Measurements from ENCODE around the gene GPATCH2L.
A peak's percentile ranks its signal among the peaks of the same experiment; 100 is the strongest.

The GPATCH2L gene

GRCh38 chr14:76138119-76138757, 13.5 kb upstream of the GPATCH2L start:
- DNase-seq: no peak

DNA sequence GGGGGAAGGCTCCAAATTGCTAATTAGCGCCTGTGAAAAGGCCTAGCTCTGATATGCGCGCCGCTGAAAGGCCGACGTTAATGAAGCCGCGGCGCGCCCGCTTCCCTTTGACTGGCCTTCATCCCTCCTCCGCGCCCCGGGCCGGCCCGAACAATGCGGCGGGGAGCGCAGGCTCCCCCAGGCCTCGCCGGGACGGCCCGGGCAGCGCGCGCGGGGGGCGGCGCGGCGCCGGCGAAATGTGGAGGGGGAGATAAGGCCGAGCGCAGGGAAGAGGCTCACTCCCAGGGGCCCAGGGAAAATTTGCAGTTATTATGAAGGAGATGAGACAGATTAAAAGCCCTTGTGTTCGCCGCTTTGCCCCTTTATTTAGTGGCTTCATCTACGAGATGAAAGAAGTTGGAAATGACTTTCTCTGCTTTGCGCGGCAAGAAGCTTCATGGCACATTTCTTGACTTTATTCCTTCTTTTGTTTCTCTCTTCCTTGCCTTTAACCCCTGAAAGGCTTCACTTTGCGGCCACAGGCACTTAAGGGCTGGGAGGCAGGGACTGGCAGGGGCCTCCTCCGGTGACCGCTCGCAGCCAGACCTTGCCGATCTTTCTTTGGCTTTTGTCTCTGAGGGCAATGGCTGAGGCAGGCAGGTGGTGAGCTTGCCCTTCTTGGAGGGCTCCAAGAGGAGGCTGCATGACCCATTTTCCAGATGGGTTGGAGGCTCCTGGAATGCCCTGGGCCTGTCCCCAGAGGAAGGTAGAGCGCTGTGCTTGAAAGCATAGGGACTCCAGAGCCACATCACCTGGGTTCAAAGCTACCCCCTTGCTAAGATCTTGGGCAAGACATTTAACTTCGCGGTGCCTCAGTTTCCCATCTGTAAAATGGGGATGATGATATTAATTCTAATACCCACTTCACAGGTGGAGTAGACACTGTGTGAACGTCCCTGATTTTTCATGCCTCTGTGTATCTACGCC, 12.7 kb upstream of the GPATCH2L start:
- DNase-seq: no peak

DNA sequence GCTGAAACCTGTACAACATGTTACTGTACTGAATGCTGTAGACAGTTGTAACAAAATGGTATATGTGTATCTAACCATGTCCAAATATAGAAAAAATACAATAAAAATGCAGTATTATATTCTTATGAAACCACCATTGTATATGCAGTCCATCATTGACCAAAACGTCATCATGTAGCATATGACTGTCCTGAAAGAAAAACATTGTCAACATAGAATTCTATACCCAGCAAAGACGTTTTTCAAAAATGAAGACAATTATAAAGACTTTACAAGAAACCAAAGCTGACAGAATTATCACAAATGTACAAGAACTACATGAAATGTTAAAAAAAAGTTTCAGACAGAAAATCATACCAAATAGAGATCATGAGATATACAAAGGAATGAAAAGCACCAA, 8.1 kb upstream of the GPATCH2L start:
- DNase-seq: no peak

DNA sequence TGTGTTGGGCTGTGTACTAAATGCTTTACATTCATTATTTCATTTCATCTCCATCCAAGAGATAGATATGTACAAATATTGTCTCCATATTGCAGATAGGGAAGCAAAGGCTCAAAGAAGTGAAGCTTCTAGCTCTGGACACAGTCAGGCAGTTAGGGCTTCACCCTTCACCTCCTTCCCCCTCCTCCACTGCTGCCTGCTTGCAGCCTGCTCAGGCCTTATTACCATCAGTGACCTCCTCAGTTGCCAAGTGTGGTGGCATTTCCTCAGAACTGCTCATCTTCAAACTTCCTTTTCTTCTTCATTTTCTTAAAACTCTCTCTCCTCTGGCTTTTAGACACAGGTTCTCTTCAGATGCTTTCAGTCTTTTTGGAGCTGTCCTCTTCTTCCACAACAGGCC, 4.7 kb upstream of the GPATCH2L start:
- DNase-seq: no peak

DNA sequence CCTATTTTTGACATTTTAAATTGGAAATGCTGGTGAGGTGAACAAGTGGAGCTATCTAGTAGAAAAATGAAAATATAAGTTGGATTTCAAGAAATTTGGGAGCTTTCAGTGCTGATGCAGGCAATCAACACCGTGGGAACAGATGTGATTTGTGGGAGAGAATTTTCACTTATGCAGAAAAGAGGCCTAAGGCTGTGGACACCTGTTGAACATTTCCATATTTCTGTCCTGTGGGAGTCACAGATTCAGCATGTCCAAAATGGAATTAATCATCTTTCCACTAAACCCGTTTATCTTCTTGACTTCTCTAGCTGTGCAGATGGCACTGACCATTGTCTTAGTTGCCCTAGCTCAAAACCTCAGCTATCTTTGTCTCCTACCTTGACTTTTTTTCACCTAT, 2.5 kb upstream of the GPATCH2L start:
- DNase-seq: no peak

DNA sequence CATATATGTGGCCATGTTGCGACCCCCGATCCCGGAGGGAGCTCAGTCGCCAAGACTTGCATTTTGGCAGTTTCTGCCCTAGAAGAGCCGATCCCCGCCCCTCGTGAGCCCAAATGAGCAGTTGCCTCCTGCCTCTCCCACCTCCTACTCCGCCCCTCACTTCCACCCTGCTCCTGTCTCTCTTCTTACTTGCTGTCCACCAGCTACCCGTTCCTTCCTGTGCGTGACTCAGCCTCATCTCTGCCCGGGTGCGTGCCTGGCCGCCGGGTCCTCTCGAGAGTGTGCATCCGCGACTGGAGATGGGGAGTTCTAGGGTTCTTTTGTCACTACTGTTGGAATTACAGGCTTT, 585 bp downstream of the GPATCH2L start:
- DNase-seq: peak; percentile 67

DNA sequence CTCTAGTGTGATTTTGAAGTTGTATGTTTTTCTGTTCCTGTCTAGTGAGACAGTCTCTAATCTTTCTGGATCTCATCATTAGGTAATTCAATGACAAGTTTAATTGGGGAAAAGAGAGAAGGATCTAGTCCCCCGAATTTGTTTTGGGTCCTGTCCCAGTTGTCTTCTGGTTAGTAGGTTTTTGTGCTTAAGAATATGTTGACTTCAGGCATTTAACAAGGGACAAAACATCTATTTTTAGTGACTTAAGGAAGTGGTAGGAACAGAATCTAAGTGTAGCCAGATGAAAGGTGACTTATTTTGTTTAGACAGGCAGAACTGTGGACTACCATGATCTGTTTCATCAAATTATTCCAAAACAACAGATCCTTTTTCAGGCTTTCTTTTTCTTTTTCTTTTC, 2.2 kb downstream of the GPATCH2L start:
- DNase-seq: no peak

DNA sequence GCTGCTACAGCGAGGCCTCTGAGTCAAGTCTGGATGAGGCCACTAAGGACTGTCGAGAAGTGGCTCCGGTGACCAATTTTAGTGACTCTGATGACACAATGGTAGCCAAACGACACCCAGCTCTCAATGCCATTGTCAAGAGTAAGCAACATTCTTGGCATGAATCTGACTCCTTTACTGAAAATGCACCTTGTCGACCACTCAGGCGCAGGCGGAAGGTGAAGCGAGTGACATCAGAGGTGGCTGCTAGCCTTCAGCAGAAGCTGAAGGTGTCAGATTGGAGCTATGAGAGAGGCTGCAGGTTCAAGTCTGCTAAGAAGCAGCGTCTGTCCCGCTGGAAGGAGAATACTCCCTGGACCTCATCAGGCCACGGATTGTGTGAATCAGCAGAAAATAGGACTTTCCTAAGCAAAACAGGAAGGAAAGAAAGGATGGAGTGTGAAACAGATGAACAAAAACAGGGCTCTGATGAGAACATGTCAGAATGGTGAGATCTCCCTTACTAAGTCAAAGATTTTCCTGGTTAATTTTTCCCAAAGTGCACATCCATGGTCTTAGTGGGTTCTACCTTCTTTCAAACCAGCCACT, 2.9 kb downstream of the GPATCH2L start:
- no peak for DNase-seq

GRCh38 chr14:76163668-76164363, 12.1 kb downstream of the GPATCH2L start:
- no peak for DNase-seq

DNA sequence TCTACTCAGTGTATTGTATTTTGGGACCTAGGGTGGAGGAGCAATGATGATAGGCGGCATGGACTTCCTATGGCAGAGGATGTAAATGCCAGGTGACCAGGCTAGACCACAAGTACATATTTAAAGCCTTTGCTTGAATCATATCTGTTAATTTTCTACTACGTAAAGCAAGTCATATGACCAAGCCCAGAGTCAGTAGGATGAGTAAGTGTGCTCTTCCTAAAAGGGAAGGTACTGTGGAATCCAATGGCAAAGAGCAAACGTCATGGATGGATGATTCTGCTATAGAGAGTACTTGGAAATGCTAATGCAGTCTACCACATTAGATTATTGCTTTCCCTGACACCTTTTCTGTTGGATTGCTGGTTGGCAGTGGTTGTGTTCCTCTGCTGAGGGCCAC, 16.8 kb downstream of the GPATCH2L start:
- DNase-seq: no peak

- DNase-seq: no peak
Observed at GRCh38 chr14:76169776-76170175, 18.1 kb downstream of the GPATCH2L start.

GRCh38 chr14:76174982-76175381, 23.3 kb downstream of the GPATCH2L start:
- DNase-seq: no peak

GRCh38 chr14:76175942-76176341, 24.2 kb downstream of the GPATCH2L start:
- DNase-seq: no peak

DNA sequence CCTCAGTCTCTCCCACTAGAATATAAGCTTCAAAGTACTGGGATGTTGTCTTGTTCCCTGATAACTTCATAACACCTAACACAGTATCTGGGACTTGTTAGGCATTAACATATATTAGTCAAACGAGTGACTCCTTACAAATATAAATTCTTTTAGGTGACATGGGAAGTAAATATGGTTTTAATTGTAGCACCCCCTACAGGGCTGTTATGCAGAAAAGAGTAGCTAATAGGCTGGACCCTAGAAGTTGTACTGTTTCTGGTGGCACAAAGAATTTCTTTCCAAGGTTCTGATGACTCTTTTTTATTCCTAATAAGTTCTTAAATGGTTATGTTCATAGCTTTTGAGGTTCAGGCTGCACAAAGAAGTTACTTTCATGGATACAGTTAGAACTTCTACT, 29.8 kb downstream of the GPATCH2L start:
- no peak for DNase-seq

GRCh38 chr14:76186308-76187027, 34.7 kb downstream of the GPATCH2L start:
- DNase-seq: no peak

DNA sequence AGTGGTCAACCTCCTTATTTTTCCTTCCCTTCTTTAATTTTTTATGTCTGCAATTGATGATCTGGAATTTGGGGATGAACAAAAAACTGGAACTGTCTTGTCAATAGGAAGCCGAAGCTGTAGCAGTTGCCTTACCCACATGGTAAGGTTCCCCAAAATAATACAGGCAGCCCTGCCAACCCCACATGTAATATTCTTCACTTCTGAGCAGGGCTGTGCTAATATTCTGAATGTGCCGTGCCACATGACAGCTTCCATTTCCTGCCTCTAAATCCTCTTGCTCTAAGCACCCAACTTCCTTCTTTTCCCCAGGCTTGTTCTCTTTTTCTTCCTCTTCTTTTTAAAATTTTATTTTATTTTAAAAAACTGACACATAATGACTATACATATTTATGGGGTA, 39.6 kb downstream of the GPATCH2L start:
- DNase-seq: no peak

GRCh38 chr14:76193696-76194095, 42.0 kb downstream of the GPATCH2L start:
- no peak for DNase-seq

DNA sequence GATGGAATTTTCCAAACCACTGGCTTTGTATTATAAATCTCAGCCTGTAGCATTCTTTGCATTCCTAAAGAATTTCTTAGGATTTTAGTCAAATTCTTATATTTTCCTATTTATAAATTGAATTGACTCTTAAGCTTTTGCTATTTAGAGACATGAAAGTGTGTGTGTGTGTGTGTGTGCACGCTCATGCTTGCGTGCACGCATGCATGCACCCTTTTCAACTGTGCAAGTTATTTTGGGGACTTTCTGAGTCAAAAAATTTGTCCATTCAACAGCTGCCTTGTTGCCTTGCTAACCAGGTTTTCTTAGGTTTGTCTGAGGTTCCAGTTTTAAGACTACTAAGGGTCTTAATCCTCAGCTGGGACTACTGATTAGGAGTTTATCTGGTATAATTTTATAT, 42.6 kb downstream of the GPATCH2L start:
- no peak for DNase-seq

DNA sequence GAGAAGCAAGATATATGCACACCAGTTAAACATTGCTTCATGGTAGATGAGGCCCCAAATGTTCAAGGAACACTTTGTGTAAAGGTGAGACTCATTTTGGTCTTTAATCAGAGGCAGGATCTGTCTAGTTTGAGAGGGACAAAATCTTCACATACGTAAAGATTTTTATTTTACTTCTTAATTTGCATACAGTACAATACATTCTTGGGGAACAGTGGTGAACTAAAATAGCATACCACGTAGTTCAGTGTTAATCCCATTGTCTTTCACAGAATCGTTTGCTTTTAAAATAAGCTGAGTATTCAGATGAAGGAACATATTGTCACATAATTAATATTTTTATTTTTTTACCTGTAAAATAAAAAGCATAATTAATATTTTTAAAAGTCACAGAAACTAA, 43.3 kb downstream of the GPATCH2L start:
- no peak for DNase-seq

- DNase-seq: no peak
Observed at GRCh38 chr14:76196980-76197695, 45.4 kb downstream of the GPATCH2L start.

DNA sequence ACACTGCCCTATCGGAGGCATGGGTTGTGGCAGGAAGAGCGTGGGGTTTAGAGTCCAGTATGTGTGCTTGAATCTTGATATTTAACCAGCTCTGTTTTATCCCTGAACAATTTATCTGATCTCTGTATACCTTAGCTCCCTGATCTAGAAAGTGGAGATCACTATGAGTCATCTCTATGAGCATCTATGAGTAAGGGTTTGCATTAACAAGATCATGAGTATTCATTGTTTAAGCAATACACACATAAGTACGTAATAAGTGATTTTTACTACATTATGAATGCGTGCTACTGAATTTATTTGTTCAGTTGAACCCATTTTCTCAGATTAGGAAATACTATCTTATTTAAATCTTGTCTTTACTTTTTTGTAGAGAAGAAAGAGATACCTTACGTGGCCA, 49.4 kb downstream of the GPATCH2L start:
- no peak for DNase-seq
